GM21526 (cell line): Measurements from ENCODE around the gene THOP1.
"Not testable (repeated sequence)": the region's sequence is repeated elsewhere in the genome, so short reads cannot be mapped to it uniquely, and the experiment has no call there.

Experiments
- ATAC-seq: cut with Tn5 transposase; IDR thresholded peaks from one replicate; pipeline ENCODE4 v1.9.1; 2021; ENCODE audit warnings: moderate library complexity; ENCODE audit not compliant: unreplicated experiment, low FRiP score

THOP1 gene

DNA sequence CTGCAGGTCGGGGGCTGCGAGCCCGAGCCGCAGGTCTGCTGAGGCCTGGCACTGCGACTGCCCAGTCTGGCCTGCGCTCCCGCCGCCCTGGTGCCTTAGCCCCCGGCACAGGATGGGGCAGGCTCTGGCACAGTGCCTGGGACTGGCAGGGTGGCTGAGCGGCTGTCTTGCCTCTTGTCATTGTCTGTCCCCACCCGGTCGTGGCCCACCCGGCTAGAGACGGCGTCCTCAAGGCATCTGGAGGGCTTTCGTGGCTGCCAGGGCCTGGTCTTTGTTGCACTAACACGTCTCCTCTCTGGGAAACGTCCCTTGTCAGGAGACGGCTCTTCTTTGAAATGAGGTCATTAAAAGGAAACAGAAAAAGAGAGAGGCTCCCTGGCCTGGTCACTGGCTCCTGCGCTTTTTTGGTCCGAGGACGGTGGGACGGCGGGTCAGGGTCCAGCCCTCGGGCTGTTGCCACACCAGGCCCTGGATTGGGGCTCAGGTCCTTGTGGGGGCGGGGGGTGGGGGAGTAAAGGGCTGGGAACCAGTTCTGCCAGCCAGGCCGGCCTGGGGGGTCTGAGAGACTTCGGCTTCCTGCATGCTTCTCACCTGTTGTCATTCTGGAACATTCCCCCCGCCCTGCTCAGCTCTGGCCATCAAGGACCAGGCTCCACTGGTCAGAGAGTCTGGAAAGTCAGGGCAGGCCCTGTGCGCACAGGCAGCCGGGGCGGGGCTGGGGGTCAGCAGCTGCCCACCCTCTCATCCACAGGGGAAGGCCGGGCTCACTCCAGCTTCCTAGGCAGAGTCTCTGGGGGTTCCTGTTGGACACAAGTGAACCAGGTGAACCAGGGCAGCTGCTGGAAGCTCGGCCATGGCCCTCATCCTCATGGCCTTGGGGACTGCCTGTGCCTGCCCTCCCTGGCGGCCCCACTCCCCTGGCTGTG lies 28.2 kb downstream of the THOP1 start:
- no peak for ATAC-seq

DNA sequence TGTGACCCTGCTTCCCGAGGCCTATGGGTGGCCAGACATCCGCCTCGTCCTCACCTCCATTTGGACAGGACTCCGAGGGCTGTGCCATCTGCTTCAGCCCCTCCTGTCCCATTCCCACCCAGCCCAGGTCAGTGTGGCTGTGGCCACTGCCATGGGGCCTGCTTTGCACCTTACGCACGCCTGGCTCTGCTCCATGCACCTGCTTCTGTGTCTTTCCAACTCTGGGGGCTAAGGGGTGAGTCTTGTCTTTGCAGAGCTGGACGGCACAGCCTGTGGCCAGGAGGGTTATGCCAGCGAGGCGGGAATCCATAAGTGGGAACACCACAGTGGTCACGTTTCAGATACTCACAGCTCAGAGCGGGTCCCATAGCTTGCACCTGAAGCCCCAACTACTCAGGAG lies 29.1 kb downstream of the THOP1 start:
- no peak for ATAC-seq

DNA sequence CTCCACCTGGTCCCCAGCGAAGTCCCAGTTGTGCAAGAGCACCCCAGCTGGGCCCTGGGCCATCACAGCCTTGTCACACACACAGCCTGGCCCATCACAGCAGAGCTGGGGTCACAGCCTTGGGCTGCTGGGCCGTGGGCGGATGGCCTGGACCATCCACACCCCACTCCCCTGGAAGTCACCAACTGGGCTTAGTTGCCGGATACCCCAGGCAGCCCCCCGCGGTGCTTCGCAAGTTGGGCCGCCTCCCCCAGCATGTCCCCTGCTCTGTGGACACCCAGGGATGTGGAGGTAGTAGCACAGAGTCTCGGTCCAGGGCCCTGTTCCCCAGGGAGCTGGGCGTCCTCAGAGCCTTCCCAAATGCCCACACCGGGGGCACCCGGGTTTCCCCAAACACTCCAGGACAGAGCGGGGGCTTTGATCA lies 29.9 kb downstream of the THOP1 start:
- ATAC-seq: no peak

DNA sequence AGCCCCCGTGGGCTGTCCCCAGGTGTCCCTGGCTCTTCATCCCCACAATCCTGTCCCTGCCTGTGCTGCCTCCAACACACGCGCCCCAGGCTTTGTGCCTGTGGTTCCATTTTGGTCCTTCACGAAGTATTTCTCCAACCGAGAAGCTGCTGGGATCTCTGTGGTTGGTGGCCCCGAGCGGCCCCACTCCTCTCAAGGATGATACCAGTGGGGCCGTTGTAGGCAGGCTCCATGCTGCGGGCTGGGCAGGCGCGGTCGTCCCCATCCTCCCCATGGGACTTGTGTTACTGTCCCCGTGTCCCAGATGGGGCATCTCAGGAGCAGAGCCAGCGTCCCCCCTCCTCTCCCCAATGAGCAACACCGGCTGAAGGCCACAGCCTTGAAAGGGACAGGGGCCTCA lies 30.6 kb downstream of the THOP1 start:
- no peak for ATAC-seq

DNA sequence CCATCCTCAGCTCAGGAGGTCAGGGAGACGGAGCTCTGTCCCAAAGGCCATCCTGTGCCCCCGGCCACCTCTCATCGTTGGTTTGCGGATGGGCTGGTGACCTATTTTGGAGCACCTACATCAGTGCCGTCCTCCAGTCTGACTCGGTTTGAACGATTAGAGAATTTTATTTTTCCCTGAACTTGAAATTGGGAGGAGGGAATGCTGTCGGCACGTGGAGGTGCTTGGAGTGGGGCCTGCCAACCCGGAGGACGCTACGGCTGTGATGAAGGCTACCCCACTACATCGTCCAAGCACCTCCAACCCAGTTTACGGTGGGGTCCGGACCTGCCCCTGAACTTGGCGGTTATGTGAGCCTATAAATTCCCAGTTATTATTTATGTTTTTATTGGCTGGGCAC lies 31.3 kb downstream of the THOP1 start:
- ATAC-seq: no peak

DNA sequence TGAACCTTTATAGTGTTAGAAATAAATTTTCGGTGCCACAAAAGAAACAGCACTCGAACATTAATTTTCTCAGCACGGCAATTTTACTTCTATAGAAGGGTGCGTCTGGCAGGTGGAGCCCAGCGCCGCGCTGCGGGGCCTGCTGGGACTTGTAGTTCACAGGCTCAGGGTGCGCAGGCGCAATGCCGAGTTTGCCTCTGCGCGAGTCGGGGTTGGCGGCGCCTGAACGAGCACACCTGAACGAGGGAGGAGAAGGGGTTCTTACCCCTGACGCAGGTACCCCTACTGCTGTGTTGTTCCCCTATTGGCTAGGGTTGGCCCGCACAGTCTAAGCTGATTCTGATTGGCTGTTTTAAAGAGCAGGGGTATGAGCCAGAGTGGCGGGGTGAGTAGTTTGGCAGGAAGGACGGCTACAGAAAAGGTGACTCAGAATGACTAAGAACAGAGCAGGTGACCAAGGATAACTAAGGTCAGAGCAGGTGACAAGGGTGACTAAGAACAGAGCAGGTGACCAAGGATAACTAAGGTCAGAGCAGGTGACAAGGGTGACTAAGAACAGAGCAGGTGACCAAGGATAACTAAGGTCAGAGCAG lies 32.0 kb downstream of the THOP1 start:
- ATAC-seq: not testable (repeated sequence)

DNA sequence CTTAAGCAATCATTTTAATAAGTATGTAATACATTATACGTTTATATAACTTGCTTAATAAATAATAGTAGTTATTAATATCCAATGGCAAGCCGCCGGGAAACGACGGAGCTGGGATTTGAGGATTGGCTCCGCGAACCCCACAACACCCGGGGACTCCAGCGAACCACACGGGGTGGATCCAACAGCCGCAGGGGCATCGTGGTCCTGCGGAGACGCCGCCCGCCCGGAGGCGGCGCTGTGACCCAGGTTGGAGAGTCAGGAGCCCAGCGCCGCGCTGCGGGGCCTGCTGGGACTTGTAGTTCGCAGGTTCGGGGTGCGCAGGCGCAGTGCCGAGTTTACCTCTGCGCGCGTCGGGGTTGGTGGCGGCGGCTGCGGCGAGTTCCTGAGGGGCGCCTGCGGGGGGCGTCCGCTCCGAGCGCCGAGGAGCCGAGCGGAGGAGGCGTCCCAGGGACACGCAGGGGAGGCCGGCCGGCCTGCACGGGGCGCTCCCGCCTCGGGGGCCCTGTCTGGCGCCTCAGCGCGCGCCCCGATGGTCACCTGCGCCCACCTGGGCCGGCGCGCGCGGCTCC lies 34.3 kb downstream of the THOP1 start, which contains the start of gene ZNF554:
ZNF554 (plus strand) TSS at position 329 of the 572 bp plus-strand sequence; CDS start at position 533, 204 bp downstream.
- ATAC-seq: peak; percentile 78

DNA sequence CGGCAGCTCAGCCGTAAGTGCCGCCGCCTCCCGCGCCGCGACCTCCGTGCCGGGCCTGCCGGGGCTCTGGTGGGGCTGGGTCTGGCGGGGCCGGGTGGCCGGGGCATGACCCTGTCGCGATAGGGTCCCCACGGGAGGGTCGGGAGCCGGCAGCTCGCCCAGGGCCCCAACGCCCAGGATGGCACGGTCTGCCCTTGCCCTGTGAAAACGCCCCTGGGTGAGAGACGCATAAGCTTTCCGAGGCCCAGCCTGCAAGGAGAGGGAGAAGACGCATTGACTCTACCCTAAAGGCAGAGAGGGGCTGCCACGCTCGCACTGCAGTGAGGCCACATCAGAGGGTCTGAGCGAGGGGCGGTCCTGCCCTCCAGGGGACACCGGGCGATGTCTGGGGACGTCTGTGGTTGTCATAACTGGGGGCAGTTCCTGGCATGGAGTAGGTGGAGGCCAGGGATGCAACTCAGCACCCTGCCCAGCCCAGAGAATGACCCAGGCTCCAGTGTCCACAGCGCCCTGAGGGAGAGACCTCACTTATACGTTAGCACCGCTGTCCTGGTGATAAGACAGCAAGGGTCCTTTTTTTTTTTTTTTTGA lies 34.9 kb downstream of the THOP1 start:
- ATAC-seq: peak; percentile 19

DNA sequence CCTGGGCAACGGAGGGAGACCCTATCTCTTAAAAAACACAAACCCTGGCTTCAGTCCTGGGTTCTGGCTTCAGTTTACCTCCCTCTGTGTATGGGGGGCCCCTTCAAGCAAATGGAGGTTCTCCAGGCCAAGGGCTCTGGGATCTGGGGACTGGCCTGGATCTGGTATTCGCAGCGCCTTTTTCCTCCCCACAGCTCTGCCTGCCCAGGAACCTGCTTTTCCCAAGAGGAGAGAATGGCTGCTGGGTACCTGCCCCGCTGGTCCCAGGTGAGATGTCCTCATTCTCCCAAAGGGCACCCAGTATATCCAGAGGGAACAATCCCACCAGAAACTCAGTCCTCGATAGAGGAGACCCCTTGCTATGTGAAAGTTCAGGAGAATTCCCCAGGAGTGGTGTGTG lies 37.5 kb downstream of the THOP1 start:
- ATAC-seq: no peak

DNA sequence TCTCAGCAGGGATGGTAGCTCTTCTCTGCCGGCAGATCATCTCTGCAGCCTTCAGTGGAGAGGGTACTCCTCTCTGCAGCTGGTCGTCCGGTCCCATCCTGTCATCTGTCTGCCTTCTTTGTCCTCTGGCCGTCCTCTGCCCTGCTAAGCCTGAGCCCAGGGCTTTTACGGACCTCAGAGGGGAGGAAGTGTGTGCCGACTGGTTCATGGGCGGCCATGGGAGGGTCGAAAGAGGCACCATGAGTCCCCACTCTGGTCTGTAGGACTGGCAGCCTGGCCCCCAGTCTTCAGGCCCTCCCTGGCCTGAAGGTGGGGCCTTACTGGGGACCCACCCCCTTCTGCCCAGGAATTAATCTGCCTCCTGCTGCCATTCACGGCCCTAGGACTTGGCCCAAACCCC lies 38.3 kb downstream of the THOP1 start:
- no peak for ATAC-seq

DNA sequence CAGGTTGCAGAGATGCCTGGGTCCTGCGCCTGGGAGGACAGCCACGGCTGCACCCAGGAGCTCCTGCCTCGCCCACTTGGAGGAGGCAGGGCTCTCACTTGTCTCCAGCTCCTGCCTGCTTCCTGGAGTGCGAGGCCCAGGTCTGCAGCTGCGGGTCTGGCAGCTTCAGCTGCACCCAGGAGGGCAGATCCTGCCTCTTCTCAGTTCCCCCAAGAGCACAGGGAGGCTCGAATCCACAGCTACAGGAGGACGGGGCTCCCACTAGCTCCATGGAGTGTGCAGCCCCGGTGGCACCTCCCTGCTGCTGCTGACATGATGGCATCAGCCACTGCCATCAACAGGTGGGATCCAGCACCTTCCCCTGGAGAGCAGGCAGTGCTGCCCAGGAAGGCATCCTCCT lies 38.8 kb downstream of the THOP1 start:
- no peak for ATAC-seq

DNA sequence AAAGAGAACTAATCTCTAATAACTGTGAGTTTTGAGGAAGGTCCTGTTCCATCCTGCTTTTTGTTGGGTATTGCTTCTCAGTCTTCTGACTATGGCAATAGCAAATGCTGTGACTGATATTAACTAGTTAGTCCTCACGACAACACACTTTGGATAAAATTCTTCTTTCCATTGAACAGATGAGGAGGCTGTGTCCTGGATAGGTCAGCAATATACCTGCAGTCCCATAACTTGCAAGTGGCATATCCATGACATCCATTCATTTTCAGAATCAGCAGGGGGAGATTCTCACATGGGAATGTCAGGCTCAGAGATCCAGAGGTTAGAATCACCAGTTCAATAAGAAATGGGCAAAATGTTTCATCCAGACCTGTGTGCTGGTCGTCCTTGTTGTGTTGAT lies 41.7 kb downstream of the THOP1 start:
- ATAC-seq: no peak

DNA sequence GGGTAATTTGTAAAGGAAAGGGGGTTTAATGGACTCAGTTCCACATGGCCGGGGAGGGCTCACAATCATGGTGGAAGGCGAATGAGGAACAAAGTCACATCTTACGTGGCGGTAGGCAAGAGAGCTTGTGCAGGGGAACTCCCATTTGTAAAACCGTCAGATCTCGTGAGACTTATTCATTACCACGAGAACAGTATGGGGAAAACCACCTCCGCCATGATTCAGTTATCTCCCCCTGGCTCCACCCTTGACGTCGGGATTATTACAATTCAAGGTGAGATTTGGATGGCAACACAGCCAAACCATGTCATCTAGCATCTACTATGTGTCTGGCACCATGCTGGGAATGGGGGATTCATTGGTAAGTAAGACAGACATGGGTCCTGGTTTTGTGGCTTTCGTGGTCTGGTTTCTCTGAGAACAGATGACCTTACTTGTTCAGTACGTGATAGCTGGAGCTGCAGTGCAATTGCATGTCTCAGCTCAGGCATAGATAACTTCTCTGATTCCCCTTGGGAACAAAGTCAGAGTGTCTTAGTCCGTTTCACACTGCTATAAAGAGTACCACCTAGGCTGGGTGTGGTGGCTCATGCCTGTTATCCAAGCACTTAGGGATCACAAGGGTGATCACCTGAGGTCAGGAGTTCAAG lies 42.7 kb downstream of the THOP1 start:
- no peak for ATAC-seq

DNA sequence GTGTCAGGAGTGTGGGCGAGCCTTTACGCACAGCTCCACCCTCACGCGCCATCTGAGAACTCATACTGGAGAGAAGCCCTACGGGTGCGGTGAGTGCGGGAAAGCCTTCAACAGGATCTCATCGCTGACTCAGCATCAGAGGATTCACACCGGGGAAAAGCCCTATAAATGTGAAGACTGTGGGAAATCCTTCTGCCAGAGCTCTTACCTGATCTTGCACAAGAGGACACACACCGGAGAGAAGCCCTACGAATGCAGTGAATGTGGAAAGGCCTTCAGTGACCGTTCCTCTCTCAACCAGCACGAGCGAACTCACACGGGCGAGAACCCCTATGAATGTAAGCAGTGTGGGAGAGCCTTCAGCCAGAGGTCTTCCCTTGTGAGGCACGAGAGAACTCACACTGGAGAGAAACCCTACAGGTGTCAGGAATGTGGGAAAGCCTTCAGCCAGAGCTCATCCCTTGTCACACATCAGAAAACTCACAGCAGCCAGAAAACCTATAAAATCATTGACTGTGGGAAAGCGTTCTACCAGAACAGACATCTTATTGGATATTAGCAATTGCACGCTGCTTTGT lies 49.1 kb downstream of the THOP1 start:
- ATAC-seq: no peak

DNA sequence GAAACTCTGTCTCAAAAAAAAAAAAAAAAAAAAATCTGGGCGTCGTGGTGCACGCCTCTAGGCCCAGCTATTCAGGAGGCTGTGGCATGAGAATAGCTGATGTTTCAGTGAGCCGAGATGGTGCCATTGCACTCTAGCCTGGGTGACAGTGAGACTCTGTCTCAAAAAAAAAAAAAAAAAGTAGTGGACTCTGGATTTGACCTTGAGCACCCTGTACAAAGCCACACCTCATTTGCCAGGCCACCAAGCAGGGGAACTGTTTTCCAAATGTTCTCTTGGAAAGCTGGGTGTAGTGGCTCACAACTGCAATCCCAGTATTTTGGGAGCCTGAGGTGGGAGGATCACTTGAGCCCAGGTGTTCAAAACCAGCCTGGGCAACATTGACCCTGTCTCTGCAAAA lies 52.1 kb downstream of the THOP1 start:
- ATAC-seq: no peak

DNA sequence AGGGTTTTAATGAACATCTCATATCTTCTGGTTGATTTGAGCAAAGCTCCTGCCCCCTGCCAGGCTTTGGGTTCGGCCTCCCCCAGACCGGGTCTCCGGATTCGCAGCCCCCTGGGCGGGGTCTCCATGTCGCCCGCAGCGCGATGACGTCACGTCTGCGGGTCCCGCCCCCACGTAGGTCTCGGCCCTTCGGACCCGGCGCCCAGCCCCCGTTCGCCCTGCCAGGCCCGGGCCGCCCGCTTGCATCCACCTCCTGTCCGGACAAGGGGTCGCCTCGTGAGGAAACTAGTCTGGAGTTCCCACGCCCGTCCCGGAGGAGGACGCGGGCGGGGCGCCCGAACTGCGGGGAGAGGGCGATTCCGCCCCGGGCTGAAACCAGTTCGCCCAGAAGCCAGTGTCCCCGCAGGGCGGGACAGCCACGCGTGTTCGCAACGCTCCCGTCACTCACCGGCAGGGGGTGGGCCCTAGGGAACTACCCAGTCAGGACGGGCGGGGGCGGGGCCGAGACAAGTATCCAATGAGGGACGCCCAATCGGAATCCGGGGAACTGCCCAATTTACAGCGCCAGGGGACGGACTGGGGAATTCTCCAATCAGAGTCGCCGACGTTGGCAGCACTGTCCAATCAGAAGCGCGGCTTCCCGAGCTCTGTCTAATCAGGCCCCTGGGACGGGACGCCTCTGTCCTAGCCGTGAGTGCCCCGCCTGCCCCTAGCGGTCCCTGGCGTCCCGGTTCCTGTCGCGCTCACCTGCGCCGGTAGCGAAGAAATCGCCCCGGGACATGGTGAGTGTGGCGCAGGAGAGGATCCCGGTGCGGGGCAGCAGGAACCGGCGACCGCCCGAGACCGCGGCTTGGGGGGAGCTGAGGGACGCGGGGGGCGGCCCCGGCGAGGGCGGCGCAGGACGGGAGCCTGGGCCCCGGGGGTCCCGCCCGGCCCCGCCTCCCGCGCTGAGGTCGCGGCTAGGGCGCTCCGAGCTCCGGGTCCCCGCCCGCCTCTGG lies 55.8 kb downstream of the THOP1 start, which contains the start of gene ZNF555:
ZNF555 (plus strand) TSS at position 682 of the 998 bp plus-strand sequence; CDS start at position 780, 98 bp downstream.
- peak; percentile 88 for ATAC-seq

DNA sequence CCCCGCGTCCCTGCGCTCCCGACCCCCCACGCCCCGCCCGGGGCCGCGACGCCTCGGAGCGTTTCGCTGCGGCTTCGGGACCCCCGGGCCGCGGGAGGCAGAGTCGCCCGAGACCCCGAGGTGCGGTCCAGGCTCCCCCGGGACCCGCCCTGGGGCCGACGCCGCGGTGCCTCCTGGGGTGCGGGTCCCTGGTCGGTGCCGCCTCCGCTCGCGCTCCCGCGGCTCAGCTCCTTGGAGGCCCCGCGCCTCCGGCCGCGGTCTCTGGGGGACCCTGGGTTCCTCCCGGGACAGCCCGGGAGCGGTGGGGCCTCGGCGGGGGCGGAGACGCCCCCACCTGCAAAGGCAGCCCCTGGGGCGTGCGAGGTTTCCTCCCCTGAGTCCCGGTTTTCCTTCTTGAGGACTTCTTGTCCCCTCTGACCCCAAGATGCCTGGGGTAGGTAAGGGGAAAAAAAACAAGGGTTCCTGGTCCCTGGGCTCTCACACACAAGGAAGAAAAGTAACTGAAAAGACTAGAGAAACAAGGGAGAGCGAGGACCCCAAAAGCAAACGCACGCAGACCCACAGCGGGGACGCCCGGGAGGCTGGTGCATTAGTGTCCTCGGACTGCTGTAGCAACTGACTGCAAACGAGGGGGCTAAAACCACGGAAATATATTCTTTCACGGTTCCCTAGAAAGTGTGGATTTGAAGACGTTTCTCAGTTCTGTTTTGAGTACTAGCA lies 56.7 kb downstream of the THOP1 start:
- ATAC-seq: peak; percentile 9

DNA sequence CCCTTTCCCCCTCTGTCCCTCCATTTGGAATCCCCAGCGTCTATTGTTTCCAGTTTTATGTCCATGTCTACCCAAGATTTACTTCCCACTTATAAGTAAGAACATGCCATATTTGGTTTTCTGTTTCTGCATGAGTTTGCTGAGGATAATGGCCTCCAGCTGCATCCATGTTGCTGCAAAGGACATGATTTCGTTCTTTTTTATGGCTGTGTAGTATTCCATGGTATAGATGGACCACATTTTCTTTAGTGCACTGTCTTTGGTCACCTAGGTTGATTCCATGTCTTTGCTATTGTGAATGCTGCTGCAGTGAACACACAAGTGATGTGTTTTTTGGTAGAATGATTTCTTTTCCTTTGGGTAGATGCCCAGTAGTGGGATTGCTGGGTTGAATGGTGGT lies 59.8 kb downstream of the THOP1 start:
- no peak for ATAC-seq
